GM18511 (cell line): ENCODE data around the gene MS4A4E.
"Not testable (repeated sequence)": the region's sequence is repeated elsewhere in the genome, so short reads cannot be mapped to it uniquely, and the experiment has no call there.

Experiments
- ATAC-seq: cut with Tn5 transposase; IDR thresholded peaks from one replicate; pipeline ENCODE4 v1.9.1; 2021; ENCODE audit warnings: mild to moderate bottlenecking, moderate library complexity; ENCODE audit not compliant: unreplicated experiment

The MS4A4E gene

DNA sequence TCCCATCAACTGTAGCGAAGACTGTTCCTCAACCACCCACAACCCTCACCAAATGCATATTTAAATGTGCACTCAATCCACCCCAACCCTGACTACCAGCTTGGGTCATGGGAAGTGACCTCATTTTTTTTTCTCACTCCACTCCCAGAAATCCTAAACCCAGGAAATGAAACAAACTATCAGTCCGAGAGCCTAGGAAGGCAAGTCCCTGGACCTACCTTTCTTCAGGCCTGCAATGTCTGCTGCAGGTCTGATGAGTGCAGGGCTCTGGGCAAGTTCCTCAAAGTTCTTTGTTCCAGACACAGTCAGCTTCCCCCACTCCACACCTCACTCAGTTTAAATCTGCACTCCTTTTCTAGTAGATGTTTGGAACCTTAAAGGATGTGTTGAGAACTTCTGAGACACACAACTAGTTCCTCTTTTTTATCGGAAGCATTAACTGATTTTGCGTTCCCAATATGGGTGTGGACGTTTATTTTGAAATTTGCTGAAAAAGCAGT, at the start of gene MS4A4E:
Gene MS4A4E, minus strand, starts transcription at position 398 of the 500 bp plus-strand sequence. CDS start 13,082 bp downstream, outside the sequence.
- no peak for ATAC-seq

GRCh38 chr11:60292145-60292544, 49.2 kb upstream of the MS4A4E start:
- ATAC-seq: no peak

- no peak for ATAC-seq
These were observed 45.6 kb upstream of the MS4A4E start for GRCh38 chr11:60288531-60288930.

- not testable (repeated sequence) for ATAC-seq
These were observed 42.6 kb upstream of the MS4A4E start for GRCh38 chr11:60285411-60286126.

DNA sequence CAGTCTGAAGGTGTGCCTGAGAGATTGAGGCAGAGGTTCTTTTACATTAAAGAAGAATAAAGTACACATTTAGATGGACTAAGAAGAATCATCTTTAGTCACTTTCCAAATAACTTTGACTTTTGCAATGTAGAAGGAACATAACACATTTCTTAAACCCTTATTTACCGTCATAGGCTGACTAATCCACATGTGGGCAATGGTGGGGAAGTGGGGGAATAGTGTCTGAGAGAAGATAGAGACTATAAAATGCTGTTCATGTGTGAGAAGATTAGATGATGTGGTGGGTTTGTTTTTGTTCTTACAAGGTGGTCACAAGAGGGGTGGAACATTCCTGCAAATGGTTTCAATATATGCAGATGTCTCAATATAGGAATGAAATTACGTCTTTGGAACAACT, 39.3 kb upstream of the MS4A4E start:
- no peak for ATAC-seq

GRCh38 chr11:60281485-60281884, 38.5 kb upstream of the MS4A4E start:
- no peak for ATAC-seq

- peak; percentile 73 for ATAC-seq
These were observed 37.5 kb upstream of the MS4A4E start, which contains the start of gene MS4A4A for GRCh38 chr11:60280412-60280811. Gene MS4A4A, plus strand, starts transcription at chr11:60280666. Its CDS starts 10 bp downstream, at chr11:60280676.

DNA sequence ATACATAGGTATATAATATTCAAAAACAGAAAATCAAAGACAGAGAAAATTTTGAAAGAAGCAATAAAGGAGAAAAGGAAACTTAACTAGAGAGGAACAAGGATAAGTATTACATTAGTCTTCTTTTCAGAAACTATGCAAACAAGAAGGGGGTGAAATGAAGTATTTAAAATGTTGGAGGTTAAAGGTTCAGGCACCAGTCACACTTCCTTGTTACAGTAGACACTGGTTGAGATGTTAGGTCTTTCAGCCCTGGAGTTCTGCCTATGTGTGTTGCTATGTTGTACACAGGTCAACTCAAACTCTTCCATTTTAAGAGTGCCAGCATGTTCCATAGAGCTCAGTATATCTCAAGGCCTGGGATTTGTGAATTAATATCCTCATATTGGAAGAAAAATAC, 31.5 kb upstream of the MS4A4E start:
- no peak for ATAC-seq

GRCh38 chr11:60265373-60266214, 22.7 kb upstream of the MS4A4E start:
- ATAC-seq: peak; percentile 65

GRCh38 chr11:60264644-60265043, 21.7 kb upstream of the MS4A4E start:
- no peak for ATAC-seq

DNA sequence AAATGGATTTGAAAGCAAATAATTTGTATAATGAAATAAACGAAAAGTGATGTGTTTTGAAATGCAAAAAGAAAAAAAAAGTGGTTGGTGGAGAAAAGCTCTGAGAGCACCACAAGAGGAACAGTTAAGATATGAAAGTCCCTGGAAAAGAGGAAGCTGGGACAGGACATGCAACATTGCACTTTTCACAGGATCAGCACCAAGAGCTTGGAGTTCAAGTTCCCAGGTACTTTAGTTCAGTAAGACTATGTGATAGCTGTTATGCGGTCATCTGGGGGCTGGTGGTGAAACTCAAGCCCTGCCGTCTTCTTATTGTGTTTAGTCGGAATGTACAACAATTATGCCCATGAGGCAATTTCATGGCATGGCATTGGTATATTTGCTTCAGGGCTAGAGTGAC, 20.5 kb upstream of the MS4A4E start:
- ATAC-seq: no peak

- no peak for ATAC-seq
These were observed 18.1 kb upstream of the MS4A4E start for GRCh38 chr11:60261014-60261413.

DNA sequence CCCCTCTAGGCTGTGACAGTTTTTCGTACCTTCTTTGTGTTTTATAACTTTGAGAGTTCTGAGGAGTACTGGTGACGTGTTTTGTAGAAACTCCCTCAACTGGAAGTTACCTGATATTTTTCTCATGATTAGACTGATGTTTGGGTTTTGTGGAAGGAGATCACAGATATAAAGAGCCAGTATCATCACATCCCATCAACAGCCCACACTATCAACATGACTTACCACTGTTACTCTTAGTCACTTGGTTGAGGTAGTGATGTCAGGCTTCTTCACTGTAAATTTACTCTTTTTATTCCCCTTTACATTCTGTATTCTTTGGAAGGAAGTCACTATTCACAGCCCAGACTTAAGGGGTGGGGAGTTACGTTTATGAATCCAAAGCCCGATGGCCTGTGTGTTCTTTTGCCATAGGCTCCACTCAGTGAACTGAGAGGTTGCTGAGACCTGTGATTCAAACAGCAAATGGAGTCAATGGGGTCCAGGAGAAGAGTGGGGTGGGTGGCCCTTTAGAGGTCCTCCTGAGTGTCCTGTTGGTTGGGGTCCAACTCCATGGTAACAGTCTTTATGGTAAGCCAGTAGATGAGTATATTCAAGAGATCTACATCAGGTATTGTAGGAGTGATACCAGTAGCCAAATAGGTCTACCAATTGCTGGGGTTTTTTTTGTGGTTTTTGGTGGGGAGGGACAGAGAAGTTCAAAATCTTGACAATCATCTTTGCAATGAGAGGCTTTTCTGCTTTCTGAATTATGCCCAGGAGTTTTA, 15.2 kb upstream of the MS4A4E start:
- no peak for ATAC-seq

DNA sequence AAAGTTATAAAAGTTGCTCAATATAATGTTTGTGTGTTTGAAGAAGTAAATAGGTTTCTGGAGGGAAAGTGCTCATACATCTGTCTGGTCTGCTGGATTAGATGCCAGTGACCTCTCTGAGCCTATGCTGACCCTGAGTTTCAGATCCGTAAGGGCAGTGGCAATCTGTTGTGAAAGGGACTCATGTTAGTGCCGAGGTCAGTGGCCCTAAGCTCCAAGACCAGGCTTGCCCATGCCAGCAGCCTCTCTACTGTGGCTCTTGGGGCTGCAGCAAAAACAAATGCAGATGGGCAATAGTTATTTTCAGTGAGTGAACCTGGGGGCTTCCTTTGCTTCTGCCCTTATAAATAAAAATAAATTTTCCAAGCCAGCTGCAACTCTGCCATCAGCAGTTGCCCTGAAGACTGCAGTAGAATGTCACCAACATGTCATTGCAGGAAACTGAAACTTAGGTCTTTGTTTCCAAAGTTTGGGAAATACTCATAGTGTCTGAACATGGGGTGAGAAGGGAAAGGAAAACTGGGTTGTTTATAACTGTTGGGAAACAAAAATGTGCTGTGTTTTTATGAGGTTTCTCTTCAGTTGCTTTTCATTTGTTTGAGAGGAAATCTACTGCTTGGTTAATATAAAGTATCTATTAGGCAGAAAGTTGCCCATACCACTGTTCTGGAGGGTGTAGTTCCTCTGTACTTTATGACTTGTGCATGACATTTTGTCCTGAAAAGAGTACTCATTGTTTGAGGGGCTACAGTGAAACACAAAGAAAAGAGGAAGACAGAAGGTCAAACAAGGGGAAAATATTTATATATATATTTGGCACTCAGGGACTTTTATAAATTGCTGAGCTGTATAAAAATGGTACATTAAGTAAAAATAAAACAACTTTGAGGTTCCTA, 9.5 kb upstream of the MS4A4E start:
- no peak for ATAC-seq

GRCh38 chr11:60251485-60252212, 8.7 kb upstream of the MS4A4E start:
- no peak for ATAC-seq

GRCh38 chr11:60241786-60242185, 1.2 kb downstream of the MS4A4E start:
- ATAC-seq: no peak

- ATAC-seq: no peak
These were observed 2.3 kb downstream of the MS4A4E start for GRCh38 chr11:60240662-60241061.

DNA sequence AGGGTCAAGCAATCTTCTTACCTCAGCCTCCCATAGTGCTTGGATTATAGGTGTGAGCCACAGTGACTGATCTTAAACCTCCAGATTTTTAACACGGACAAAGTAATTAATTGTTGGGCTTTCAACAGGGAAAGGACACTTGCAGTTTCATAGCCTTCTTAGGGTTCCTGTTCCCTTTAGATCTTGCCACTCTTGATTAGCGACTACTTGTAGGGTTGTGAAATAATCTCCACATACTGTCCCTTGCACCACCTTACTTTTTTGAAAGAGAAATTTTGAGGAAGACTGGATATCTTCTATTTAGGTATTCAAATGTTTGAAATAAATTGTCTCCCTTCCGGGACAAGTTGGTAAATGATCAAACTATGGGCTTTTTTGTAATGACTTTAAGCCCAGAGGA, 7.6 kb downstream of the MS4A4E start:
- no peak for ATAC-seq

GRCh38 chr11:60230681-60231080, 12.3 kb downstream of the MS4A4E start:
- ATAC-seq: no peak
